ENCODE results near the gene SMIM44.
"Not testable (repeated sequence)": the region's sequence is repeated elsewhere in the genome, so short reads cannot be mapped to it uniquely, and the experiment has no call there.

DNA sequence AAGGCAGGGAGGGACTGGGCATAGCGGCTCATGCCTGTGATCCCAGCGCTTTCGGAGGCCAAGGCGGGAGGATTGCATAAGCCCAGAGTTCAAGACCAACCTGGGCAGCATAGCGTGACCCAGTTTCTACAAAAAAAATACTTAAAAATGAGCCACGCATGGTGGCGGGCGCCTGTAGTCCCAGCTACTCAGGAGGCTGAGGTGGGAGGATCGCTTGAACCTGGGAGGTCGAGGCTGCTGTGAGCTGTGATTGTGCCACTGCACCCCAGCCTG lies 30.4 kb downstream of the SMIM44 start:
- not testable (repeated sequence) for TF ChIP-seq ARNTL (CRISPR knock-in tag; IDR thresholded peaks at IDR 0.05; ENCODE audit: borderline replicate concordance, low read depth); ESRRG (CRISPR knock-in tag; IDR thresholded peaks at IDR 0.05); PPARA (CRISPR knock-in tag; IDR thresholded peaks at IDR 0.05; ENCODE audit: borderline replicate concordance)

Data from SK-N-SH treated with all-trans-retinoic acid at 6 μM for 48 hours (cell line).